GM19467 (cell line): ENCODE data around the gene EVPL.
"Not testable (repeated sequence)": the region's sequence is repeated elsewhere in the genome, so short reads cannot be mapped to it uniquely, and the experiment has no call there.

Experiments
- ATAC-seq: cut with Tn5 transposase; IDR thresholded peaks from one replicate; pipeline ENCODE4 v1.9.1; 2021; ENCODE audit warnings: mild to moderate bottlenecking, moderate library complexity; ENCODE audit not compliant: unreplicated experiment

EVPL gene

DNA sequence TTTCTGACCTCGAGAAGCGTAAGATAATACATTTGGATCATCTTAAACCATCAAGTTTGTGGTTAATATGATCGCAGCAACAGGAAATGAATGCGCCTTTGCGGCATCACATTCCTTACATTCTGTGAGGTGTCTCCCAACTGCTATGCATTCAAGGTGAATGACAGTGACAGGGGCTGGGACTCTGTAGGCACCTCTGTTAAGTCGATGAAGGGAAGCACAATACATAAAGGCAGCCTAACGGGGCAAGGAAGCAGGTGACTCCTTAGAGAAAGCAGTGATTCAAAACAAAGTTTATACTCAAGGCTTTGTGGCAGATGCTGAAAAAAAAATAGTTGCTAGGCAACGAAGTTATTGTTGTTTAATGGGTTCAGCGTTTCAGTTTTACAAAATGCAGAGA is 21.6 kb upstream of the EVPL start:
- ATAC-seq, result no peak

DNA sequence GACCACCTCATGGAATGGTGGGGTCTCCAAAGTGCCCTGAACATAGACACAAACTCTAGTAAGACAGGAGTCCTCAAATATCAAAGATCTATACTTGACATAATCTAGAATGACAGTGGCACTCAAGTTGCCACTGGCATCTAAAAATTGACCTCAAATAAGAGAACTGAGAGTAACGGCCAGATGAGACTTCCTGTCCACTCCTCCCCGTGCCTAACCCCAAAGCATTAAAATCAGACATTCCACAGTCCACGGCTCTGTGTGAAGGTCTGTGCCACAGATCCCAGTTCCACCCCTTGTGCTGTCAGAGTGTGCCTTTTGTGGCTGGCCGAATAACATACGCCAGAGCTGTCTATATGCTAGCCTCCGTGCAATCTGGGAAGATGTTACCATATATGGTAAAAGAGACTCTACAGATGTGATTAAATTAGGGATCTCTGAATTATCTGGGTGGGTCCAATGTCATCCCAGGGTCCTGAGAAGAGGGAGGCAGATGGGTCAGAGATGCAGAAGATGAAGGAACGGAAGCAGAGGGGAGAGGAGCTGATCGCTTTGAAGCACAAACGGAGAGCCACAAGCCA is 21.0 kb upstream of the EVPL start:
- no peak for ATAC-seq

DNA sequence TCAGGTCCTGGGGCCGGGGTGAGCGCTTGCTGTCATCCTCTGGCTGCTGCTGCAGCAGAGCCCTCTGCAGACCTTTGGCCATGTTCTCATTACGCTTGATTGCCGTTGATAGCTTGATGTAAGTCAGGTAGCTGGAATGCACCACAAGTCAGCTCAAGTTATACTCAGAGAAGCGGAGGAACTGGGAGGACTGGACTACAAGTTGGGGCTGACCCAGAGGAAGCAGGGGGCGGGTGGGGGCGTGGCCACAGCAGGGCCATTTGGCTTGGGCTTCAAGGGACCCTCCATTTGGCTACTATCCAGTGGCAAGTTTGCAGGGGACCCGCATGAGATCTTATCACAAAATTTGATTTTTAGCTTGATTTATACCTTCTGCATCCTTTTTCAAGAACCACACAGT is 19.0 kb upstream of the EVPL start:
- ATAC-seq, result no peak

DNA sequence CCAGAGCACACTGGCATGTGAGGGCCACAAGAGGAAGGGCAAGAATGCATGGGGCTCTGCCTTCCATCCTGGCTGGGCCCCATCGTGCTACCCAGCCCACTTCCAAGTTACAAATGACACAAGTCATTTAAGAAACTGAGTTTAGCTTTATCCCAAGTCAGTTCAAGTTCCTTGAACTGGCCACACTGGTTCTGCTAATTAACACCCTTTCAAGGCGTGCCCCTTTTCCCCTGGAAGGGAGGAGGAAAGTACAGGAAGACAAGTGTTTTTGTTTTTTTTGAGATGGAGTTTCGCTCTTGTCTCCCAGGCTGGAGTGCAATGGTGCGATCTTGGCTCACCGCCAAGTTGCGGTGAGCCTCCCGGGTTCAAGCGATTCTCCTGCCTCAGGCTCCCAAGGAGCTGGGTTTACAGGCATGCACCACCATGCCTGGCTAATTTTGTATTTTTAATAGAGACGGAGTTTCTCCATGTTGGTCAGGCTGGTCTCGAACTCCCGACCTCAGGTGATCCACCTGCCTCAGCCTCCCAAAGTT is 17.4 kb upstream of the EVPL start:
- not testable (repeated sequence) for ATAC-seq

GRCh38 chr17:76042868-76043267 is 15.8 kb upstream of the EVPL start:
- ATAC-seq, result not testable (repeated sequence)

- no peak for ATAC-seq
Measured at GRCh38 chr17:76040376-76040775, 13.3 kb upstream of the EVPL start.

- ATAC-seq, result no peak
Measured at GRCh38 chr17:76039121-76039520, 12.0 kb upstream of the EVPL start.

DNA sequence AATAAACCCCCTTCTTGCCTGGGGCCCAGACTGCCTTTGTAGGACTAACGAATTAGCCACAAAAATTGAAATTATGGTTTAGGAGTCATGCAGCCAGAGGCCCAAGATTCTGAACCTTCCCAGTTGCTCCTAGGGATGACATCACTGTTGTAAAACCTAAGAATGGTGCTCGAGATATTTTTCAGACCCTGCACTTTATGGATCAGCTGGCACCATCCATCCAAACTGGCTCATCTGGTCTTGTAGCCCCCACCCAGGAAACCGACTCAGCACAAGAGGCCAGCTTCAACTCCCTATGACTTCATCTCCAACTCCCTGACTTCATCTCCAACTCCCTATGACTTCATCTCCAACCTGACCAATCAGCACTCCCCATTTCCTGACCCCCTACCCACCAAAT is 10.9 kb upstream of the EVPL start:
- no peak for ATAC-seq

GRCh38 chr17:76036497-76037261 is 9.6 kb upstream of the EVPL start:
- ATAC-seq, result no peak

- ATAC-seq, result no peak
Measured at GRCh38 chr17:76034428-76035350, 7.6 kb upstream of the EVPL start.

DNA sequence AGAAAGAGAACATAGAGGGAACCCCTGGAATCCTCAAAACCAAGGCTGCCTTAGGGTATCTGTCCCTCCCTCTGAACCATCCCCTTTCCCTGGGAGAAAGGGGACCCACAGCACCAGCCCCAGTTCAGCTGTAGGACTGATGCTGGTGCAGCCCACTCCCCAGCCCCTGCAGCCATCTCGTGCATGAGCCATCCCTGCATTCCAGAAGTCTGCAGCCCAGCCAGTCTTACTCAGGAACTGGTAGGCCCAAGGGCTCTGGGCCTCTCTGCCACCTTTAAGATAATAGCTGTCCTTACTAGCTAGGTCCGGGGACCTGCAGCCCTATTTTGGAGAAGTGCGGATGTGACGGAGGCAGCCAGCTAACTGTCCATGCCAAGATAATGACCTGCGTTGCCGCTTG is 6.0 kb upstream of the EVPL start:
- ATAC-seq, result no peak

DNA sequence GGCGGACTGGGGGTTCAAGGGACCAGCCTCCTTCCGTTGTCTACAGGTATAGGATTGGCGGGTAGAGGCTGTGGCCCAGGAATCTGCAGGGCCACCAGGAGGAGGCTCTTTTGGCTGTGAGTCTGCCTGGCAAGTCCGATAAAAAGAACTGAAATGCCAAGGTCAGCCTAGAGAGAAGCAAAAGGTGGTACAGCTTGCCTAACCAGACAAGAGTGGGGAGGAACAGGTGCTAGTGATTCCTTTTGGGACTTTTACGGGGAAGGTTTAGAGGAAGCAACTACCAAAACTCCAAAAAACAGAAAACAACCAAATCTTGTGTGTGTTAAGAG is 5.6 kb upstream of the EVPL start:
- no peak for ATAC-seq

DNA sequence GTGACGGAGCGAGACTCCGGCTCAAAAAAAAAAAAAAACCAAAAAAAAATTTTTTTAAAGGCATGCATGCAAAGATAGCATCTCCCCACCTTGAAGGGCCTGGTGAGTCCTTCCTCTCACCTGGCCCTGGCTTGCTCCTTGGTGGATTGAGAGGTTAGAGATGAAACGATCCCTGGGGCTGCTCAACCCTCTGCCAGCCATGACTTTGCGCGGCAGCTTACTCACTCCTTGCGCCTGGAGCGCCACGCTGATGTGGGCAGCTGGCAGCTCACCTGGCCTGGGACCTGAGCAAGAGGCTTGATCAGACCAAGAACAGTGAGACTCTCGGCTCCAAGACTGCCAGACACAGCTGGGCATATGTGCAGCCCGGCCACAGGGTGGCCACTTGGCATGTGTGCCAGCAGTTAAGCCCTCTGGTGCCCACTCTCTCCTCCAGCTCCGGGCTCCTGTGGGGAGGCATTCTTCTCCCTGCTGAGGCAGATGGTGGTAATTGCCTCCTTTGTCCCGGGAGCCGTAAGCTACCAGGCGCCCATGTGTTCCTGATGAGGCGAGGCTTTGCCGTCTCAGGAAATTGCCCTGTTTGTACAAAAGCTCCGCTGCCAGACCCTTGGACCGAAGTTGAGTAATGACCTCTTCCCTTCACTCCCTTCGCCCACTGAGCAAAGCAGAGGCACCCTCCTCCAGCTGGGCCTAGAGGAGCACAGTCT is 5.1 kb upstream of the EVPL start:
- ATAC-seq, result no peak

DNA sequence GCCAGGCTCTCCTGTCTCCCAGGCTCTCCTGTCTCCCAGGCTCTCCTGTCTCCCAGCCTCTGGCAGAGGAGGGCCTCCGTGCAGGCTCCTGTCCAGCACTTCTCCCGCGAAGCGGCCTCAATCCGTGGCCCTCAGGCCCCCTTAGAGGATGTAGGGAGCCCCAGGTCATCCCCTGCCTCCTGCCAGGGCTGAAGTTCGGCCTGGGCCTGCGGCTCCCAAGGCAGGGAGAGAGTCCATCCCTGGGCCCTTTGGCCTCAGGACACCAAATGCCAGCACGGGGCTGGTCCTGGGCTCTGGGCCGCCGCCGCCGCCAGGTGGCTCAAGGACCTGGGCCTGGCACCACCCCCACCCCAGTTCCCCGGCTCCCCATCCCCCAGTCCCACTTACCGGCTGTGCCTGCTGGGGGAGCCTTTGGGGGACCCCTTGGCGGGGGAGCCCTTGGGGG is 370 bp downstream of the EVPL start:
- no peak for ATAC-seq

DNA sequence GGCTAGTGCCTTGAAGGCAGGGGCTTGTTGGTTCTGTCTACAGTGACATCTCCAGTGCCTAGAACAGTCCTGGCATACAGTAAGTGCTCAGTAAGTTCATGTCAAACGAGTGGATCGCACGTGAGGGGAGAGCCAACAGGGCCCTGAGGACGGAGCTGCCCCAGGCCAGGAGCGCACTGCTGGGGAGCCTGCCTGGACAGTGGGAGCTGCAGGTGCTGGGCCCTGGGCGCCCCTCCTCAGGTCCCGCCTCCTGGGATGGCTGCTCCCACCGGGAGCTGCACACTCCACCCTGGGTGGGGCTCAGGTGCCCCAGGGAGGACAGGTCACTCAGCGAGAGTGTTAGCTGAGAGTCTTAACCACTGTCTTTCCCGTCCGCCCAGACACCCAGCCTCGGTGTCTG is 1.8 kb downstream of the EVPL start:
- no peak for ATAC-seq

DNA sequence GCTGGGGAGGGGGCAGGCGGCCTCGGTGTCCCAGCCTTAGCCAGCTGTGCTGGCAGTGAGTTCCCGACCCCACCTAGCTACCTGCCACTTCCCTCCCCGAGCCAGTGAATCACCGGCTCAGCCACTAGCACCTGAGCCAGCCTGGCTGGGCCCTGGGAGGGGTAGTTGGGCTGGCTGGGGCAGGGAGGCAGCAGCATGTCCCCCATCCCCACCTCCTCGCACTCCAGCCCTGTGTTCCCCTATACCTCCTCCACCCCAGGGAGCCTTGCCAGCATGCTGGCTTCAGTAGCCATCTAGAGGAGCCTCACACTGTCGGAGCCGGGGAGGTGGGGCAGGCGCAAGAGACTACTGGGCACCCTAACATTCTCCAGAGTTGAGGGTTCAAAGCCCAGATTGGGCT is 2.8 kb downstream of the EVPL start:
- no peak for ATAC-seq

DNA sequence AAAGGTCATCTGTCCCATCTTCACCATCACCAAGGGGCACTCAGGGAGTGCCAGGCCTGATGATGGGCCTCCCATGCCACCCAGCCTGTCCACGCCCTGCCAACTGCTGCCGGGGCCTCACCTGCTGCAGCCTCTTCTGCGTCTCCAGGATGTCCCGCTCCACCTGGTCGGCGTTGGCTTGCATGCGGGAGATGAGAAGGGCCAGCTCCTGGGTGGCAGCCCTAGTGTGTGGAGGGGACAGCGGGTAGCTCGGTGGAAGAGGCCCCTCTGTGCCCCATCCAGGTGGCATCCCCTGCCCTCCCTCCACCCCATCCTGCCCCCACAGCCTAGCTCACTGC is 3.2 kb downstream of the EVPL start:
- no peak for ATAC-seq

DNA sequence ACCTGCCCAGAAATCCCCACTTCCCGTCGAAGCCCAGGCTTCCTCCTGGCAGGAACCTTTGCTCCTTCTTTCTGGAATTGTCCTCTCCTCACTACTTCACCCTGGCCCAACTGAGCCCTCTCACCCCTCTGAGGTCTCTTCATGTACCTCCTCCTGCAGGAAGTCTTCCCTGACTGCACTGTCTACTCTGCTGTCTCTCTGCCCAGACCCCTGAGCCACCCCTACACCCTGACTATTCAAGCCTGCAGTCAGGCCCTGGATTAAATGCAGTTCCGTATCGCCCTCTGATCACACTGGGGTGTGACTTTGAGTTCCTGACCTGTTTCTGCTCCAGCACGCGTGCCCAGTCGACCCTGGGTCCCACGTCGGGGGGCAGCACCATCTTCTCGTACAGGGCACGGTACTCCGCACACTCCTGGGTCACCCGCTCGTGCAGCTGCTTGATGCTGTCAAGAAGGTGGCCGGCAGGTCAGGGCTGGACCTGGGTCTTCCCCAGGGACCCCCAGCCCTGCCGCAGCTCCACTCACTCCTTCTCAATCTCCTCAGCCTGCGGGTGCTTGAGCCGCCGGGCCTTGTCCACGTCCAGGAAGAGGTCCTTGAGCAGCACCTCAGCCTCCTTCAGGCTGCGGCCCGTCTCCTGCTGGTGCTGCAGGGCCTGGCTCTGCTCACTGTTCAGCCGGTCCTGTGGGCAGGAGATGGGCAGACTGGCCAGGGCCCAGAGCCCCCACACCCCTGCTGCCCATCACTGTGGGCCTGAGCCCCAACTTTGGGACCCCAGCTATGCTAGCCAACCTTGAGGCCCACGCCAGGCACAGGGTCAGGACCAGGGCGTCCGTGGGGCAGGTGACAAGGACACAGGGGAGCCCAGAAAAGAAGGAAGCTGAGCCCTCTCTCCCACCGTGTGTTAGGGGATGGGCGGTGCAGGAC is 3.9 kb downstream of the EVPL start:
- ATAC-seq, result no peak

DNA sequence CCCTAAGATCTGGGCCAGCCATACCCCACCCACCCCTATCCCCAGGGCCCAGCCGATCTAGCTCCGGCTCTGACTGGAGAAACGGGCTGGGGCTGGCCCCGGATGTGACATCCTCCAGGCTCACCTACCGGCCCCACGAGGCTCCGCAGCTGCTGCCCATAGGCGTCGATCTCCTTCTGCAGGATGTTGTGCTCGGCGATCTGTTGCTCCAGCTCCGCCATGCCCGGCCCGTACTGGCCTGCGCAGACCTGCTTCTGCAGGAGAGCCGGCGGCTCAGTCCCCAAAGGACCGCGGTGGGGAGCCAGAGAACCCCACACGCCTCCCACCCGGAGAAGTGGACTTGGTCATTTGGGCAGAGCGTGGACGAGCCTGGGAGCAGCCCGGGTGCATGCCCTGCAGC is 4.8 kb downstream of the EVPL start:
- no peak for ATAC-seq

GRCh38 chr17:76019833-76020467 is 7.2 kb downstream of the EVPL start:
- no peak for ATAC-seq
